Karpas-422 (cell line): ENCODE measurements around the gene ZNF837. TPM values are rescaled to one million over a fixed set of nuclear protein-coding genes. Genes with fewer than 3 reads are reported as not detected.
A peak's percentile ranks its signal among the peaks of the same experiment; 100 is the strongest.

Source experiments
- DNase-seq: peaks from one replicate; pipeline ENCODE4 v3.0.0-alpha.2; 2015
- H2AFZ ChIP-seq: fragments of 200-600 bp; sonication (generic); 2 replicates; pipeline ENCODE4 v1.6.1; 2014; ENCODE audit warnings: antibody characterized with exemption, low read length, mixed read lengths
- H3K27ac ChIP-seq: fragments of 200-600 bp; sonication (generic); 2 replicates; pipeline ENCODE4 v1.5.1; 2014; ENCODE audit warnings: mild to moderate bottlenecking, low read length, moderate library complexity
- H3K27me3 ChIP-seq: fragments of 200-600 bp; sonication (generic); 2 replicates; pipeline ENCODE4 v1.6.1; 2014; ENCODE audit warnings: low read length, mixed read lengths
- H3K36me3 ChIP-seq: fragments of 200-600 bp; sonication (generic); 2 replicates; pipeline ENCODE4 v1.6.1; 2014; ENCODE audit warnings: low read length, mixed read lengths; ENCODE audit not compliant: insufficient read depth
- H3K4me1 ChIP-seq: fragments of 200-600 bp; sonication (generic); 2 replicates; pipeline ENCODE4 v1.6.1; 2014; ENCODE audit warnings: mild to moderate bottlenecking, low read length, mixed read lengths
- H3K4me2 ChIP-seq: fragments of 200-600 bp; sonication (generic); 2 replicates; pipeline ENCODE4 v1.6.1; 2014; ENCODE audit warnings: low read length, low read depth, mild to moderate bottlenecking; ENCODE audit not compliant: poor library complexity, severe bottlenecking
- H3K4me3 ChIP-seq: fragments of 200-600 bp; sonication (generic); 2 replicates; pipeline ENCODE4 v1.5.1; 2014; ENCODE audit warnings: mild to moderate bottlenecking, antibody characterized with exemption, low read length, mixed read lengths
- H3K79me2 ChIP-seq: fragments of 200-600 bp; sonication (generic); 2 replicates; pipeline ENCODE4 v1.6.1; 2014; ENCODE audit warnings: mild to moderate bottlenecking, low read length, mixed read lengths
- H3K9ac ChIP-seq: fragments of 200-600 bp; sonication (generic); 2 replicates; pipeline ENCODE4 v1.6.0; 2014; ENCODE audit warnings: low read length
- H3K9me2 ChIP-seq: fragments of 200-600 bp; sonication (generic), shearing (Covaris generic); replicated peaks from 2 replicates; pipeline ENCODE4 v1.6.0; 2014; ENCODE audit warnings: mild to moderate bottlenecking, low read length, moderate library complexity; ENCODE audit not compliant: insufficient read depth
- H3K9me3 ChIP-seq: fragments of 300-700, 200-600 bp; sonication (generic); 2 replicates; pipeline ENCODE4 v1.6.1; 2014; ENCODE audit warnings: low read length, mixed read lengths
- H4K20me1 ChIP-seq: fragments of 200-600 bp; sonication (generic); 2 replicates; pipeline ENCODE4 v1.6.1; 2014; ENCODE audit warnings: mild to moderate bottlenecking, antibody characterized with exemption, low read length, low read depth; ENCODE audit not compliant: insufficient read depth
- total RNA-seq: library from RNA; depleted of rRNA; stranded (reverse); fragments of >200 nt; shearing (Covaris generic); gene quantifications from 2 replicates; pipeline ENCODE4 v1.2.3, GENCODE V29; 2014; ENCODE audit warnings: low replicate concordance; rRNA removed

ZNF837 gene
- total RNA-seq, result 0.75 and 2.4 TPM in 2 replicates

- Histone ChIP-seq H2AFZ (peak within 1 kb of the TSS; percentile 5; the same call in 1 of the 2 replicates), H3K27me3 (no peaks in the 10 kb centered on the region), H3K79me2 (peaks cover 47% of the 10 kb centered on the region), H3K4me2 (peak within 1 kb of the TSS; percentile 90), H3K4me3 (peak within 1 kb of the TSS; percentile 79), H3K9ac (peak within 1 kb of the TSS; percentile 84), H3K4me1 (peaks cover 45% of the 10 kb centered on the region), H3K36me3 (no peaks in the 10 kb centered on the region), H3K9me3 (no peaks in the 10 kb centered on the region), H4K20me1 (no peaks in the 10 kb centered on the region), H3K9me2 (no peaks in the 10 kb centered on the region), H3K27ac (peak within 1 kb of the TSS; percentile 82)
- DNase-seq, result peak; percentile 100
These were observed at the start of gene ZNF837 for GRCh38 chr19:58380662-58381459. ZNF837 (minus strand) TSS chr19:58381030; CDS start chr19:58369332, 11,698 bp downstream.

GRCh38 chr19:58429745-58430144 is 48.9 kb upstream of the ZNF837 start:
- H2AFZ ChIP-seq, result no peak overlapping the region
- H3K27me3 ChIP-seq, result no peaks in the 10 kb centered on the region; the same call in 1 of the 2 replicates
- peaks cover 35% of the 10 kb centered on the region for H3K9me3 ChIP-seq
- no peak overlapping the region for H3K9ac ChIP-seq
- H3K4me3 ChIP-seq, result no peak overlapping the region
- H3K9me2 ChIP-seq, result no peaks in the 10 kb centered on the region
- H3K79me2 ChIP-seq, result no peaks in the 10 kb centered on the region
- H3K27ac ChIP-seq, result no peak overlapping the region
- H3K4me1 ChIP-seq, result no peaks in the 10 kb centered on the region
- no peaks in the 10 kb centered on the region for H4K20me1 ChIP-seq
- no peak overlapping the region for H3K4me2 ChIP-seq
- no peak for DNase-seq
- H3K36me3 ChIP-seq, result peaks cover 17% of the 10 kb centered on the region

- no peaks in the 10 kb centered on the region for H3K79me2 ChIP-seq
- no peak overlapping the region for H3K4me2 ChIP-seq
- peaks cover 18% of the 10 kb centered on the region for H3K36me3 ChIP-seq
- H3K4me3 ChIP-seq, result no peak overlapping the region
- peaks cover 23% of the 10 kb centered on the region for H3K9me3 ChIP-seq
- no peaks in the 10 kb centered on the region for H3K27me3 ChIP-seq
- no peak overlapping the region for H2AFZ ChIP-seq
- no peak overlapping the region for H3K9ac ChIP-seq
- no peaks in the 10 kb centered on the region for H4K20me1 ChIP-seq
- H3K4me1 ChIP-seq, result no peaks in the 10 kb centered on the region
- no peaks in the 10 kb centered on the region for H3K9me2 ChIP-seq
- no peak for DNase-seq
- no peak overlapping the region for H3K27ac ChIP-seq
These were observed 47.8 kb upstream of the ZNF837 start for GRCh38 chr19:58428617-58429016.

GRCh38 chr19:58417071-58417470 is 36.2 kb upstream of the ZNF837 start:
- H4K20me1 ChIP-seq, result no peaks in the 10 kb centered on the region
- H3K27me3 ChIP-seq, result no peaks in the 10 kb centered on the region
- H3K4me1 ChIP-seq, result no peaks in the 10 kb centered on the region
- no peak overlapping the region for H3K27ac ChIP-seq
- no peak overlapping the region for H3K4me3 ChIP-seq
- H3K9me2 ChIP-seq, result no peaks in the 10 kb centered on the region
- H3K4me2 ChIP-seq, result no peak overlapping the region
- no peak overlapping the region for H2AFZ ChIP-seq
- peaks cover 8% of the 10 kb centered on the region for H3K9me3 ChIP-seq
- H3K9ac ChIP-seq, result no peak overlapping the region
- no peak for DNase-seq
- peaks cover 66% of the 10 kb centered on the region for H3K36me3 ChIP-seq
- H3K79me2 ChIP-seq, result peaks cover 52% of the 10 kb centered on the region

- no peak for DNase-seq
- no peaks in the 10 kb centered on the region for H3K27me3 ChIP-seq
- peaks cover 8% of the 10 kb centered on the region for H3K9me3 ChIP-seq
- H3K9ac ChIP-seq, result no peak overlapping the region
- H3K4me2 ChIP-seq, result no peak overlapping the region
- peaks cover 63% of the 10 kb centered on the region for H3K36me3 ChIP-seq
- no peaks in the 10 kb centered on the region for H3K4me1 ChIP-seq
- no peak overlapping the region for H3K4me3 ChIP-seq
- H2AFZ ChIP-seq, result no peak overlapping the region
- H3K79me2 ChIP-seq, result peaks cover 53% of the 10 kb centered on the region
- H4K20me1 ChIP-seq, result no peaks in the 10 kb centered on the region
- no peak overlapping the region for H3K27ac ChIP-seq
- no peaks in the 10 kb centered on the region for H3K9me2 ChIP-seq
These were observed 35.8 kb upstream of the ZNF837 start for GRCh38 chr19:58416604-58417003.

- Histone ChIP-seq H3K36me3 (peaks cover 14% of the 10 kb centered on the region), H3K27me3 (no peaks in the 10 kb centered on the region), H2AFZ (peak overlapping the region; percentile 61; the same call in 1 of the 2 replicates), H3K4me1 (peaks cover 23% of the 10 kb centered on the region), H3K27ac (peak overlapping the region; percentile 53; the same call in 1 of the 2 replicates), H3K79me2 (peaks cover 55% of the 10 kb centered on the region), H3K9ac (peak overlapping the region; percentile 78), H4K20me1 (no peaks in the 10 kb centered on the region), H3K9me3 (no peaks in the 10 kb centered on the region), H3K4me3 (peak overlapping the region; percentile 94), H3K4me2 (peak overlapping the region; percentile 74), H3K9me2 (no peaks in the 10 kb centered on the region)
- DNase-seq, result peak; percentile 87
These were observed 28.4 kb upstream of the ZNF837 start for GRCh38 chr19:58409010-58409790.

GRCh38 chr19:58408152-58409009 is 27.6 kb upstream of the ZNF837 start, which contains the start of gene ZNF584:
ZNF584 (plus strand) TSS chr19:58408649; CDS start chr19:58409148, 499 bp downstream.
- Histone ChIP-seq H3K36me3 (peaks cover 14% of the 10 kb centered on the region), H3K4me3 (peak within 1 kb of the TSS; percentile 94), H4K20me1 (no peaks in the 10 kb centered on the region), H3K79me2 (peaks cover 53% of the 10 kb centered on the region), H3K9ac (peak within 1 kb of the TSS; percentile 78), H3K9me2 (no peaks in the 10 kb centered on the region), H3K4me1 (peaks cover 23% of the 10 kb centered on the region), H3K27ac (peak within 1 kb of the TSS; percentile 60), H3K27me3 (no peaks in the 10 kb centered on the region), H3K9me3 (no peaks in the 10 kb centered on the region), H2AFZ (peak within 1 kb of the TSS; percentile 61; the same call in 1 of the 2 replicates), H3K4me2 (peak within 1 kb of the TSS; percentile 74)
- DNase-seq, result peak; percentile 100
